WTC11 (cell line): ENCODE results near the gene BACH2.

Source experiments
- CREM ChIP-seq: sonication (generic); formaldehyde crosslinking; IDR thresholded peaks from 2 replicates; pipeline ENCODE4 v1.8.1; 2022; ENCODE audit warnings: mild to moderate bottlenecking, missing genetic modification reagents, moderate library complexity
- ESRRA ChIP-seq: sonication (generic); formaldehyde crosslinking; IDR thresholded peaks from 2 replicates; pipeline ENCODE4 v1.8.1; 2022; ENCODE audit warnings: mild to moderate bottlenecking, missing genetic modification reagents, borderline replicate concordance
- MXD4 ChIP-seq: fragments of 250-450 bp; sonication (Bioruptor Pico); IDR thresholded peaks from 2 replicates; pipeline ENCODE4 v1.8.0; 2021; ENCODE audit warnings: mild to moderate bottlenecking, moderate library complexity, borderline replicate concordance
- SP1 ChIP-seq: sonication (generic); formaldehyde crosslinking; conservative IDR thresholded peaks from 2 replicates; pipeline ENCODE4 v1.8.1; 2022; ENCODE audit warnings: missing genetic modification reagents
- TF ChIP-seq, protein P1 (sequence below): fragments of 200-600 bp; IDR thresholded peaks from 2 replicates; pipeline ENCODE4 v1.8.0; 2022; ENCODE audit warnings: antibody characterized with exemption
- TF ChIP-seq, protein P2 (sequence below): sonication (generic); formaldehyde crosslinking; IDR thresholded peaks from 2 replicates; pipeline ENCODE4 v1.8.0; 2022; ENCODE audit warnings: mild to moderate bottlenecking, missing genetic modification reagents
- TF ChIP-seq, protein P3 (sequence below): sonication (generic); formaldehyde crosslinking; IDR thresholded peaks from 2 replicates; pipeline ENCODE4 v1.8.0; 2023; ENCODE audit warnings: missing genetic modification reagents
- TF ChIP-seq, protein P4 (sequence below): sonication (generic); formaldehyde crosslinking; conservative IDR thresholded peaks from 2 replicates; pipeline ENCODE4 v1.8.1; 2023; ENCODE audit warnings: mild to moderate bottlenecking, low read depth, missing genetic modification reagents, moderate library complexity
- TF ChIP-seq, protein P5 (sequence below): sonication (generic); formaldehyde crosslinking; IDR thresholded peaks from 2 replicates; pipeline ENCODE4 v1.8.1; 2022; ENCODE audit warnings: missing genetic modification reagents, borderline replicate concordance

DNA sequence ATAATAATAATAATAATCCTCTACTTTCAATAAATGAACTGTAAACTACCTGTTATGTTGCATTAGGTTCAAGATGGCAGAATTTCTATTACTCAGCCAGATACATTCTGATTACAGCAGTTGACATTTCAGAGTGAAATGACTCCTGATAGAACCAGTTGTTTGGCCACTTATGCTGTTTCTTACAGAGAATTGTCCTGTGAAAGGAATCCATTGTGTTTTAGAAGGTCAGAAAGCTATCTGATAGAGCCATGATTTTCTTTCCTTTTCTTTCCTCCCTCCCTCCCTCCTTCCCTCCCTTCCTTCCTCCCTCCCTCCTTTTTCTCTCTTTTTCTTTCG lies 385.8 kb downstream of the BACH2 start:
- TF ChIP-seq, protein P1, sequence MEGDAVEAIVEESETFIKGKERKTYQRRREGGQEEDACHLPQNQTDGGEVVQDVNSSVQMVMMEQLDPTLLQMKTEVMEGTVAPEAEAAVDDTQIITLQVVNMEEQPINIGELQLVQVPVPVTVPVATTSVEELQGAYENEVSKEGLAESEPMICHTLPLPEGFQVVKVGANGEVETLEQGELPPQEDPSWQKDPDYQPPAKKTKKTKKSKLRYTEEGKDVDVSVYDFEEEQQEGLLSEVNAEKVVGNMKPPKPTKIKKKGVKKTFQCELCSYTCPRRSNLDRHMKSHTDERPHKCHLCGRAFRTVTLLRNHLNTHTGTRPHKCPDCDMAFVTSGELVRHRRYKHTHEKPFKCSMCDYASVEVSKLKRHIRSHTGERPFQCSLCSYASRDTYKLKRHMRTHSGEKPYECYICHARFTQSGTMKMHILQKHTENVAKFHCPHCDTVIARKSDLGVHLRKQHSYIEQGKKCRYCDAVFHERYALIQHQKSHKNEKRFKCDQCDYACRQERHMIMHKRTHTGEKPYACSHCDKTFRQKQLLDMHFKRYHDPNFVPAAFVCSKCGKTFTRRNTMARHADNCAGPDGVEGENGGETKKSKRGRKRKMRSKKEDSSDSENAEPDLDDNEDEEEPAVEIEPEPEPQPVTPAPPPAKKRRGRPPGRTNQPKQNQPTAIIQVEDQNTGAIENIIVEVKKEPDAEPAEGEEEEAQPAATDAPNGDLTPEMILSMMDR = no peak
- TF ChIP-seq MXD4 (CRISPR knock-in tag) (no peak), ESRRA (CRISPR knock-in tag) (no peak), CREM (no peak), SP1 (CRISPR knock-in tag) (no peak)
- TF ChIP-seq, protein P2, sequence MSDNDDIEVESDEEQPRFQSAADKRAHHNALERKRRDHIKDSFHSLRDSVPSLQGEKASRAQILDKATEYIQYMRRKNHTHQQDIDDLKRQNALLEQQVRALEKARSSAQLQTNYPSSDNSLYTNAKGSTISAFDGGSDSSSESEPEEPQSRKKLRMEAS (CRISPR knock-in tag) = no peak
- TF ChIP-seq, protein P3, sequence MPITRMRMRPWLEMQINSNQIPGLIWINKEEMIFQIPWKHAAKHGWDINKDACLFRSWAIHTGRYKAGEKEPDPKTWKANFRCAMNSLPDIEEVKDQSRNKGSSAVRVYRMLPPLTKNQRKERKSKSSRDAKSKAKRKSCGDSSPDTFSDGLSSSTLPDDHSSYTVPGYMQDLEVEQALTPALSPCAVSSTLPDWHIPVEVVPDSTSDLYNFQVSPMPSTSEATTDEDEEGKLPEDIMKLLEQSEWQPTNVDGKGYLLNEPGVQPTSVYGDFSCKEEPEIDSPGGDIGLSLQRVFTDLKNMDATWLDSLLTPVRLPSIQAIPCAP = no peak
- TF ChIP-seq, protein P4, sequence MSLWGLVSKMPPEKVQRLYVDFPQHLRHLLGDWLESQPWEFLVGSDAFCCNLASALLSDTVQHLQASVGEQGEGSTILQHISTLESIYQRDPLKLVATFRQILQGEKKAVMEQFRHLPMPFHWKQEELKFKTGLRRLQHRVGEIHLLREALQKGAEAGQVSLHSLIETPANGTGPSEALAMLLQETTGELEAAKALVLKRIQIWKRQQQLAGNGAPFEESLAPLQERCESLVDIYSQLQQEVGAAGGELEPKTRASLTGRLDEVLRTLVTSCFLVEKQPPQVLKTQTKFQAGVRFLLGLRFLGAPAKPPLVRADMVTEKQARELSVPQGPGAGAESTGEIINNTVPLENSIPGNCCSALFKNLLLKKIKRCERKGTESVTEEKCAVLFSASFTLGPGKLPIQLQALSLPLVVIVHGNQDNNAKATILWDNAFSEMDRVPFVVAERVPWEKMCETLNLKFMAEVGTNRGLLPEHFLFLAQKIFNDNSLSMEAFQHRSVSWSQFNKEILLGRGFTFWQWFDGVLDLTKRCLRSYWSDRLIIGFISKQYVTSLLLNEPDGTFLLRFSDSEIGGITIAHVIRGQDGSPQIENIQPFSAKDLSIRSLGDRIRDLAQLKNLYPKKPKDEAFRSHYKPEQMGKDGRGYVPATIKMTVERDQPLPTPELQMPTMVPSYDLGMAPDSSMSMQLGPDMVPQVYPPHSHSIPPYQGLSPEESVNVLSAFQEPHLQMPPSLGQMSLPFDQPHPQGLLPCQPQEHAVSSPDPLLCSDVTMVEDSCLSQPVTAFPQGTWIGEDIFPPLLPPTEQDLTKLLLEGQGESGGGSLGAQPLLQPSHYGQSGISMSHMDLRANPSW = no peak
- TF ChIP-seq, protein P5, sequence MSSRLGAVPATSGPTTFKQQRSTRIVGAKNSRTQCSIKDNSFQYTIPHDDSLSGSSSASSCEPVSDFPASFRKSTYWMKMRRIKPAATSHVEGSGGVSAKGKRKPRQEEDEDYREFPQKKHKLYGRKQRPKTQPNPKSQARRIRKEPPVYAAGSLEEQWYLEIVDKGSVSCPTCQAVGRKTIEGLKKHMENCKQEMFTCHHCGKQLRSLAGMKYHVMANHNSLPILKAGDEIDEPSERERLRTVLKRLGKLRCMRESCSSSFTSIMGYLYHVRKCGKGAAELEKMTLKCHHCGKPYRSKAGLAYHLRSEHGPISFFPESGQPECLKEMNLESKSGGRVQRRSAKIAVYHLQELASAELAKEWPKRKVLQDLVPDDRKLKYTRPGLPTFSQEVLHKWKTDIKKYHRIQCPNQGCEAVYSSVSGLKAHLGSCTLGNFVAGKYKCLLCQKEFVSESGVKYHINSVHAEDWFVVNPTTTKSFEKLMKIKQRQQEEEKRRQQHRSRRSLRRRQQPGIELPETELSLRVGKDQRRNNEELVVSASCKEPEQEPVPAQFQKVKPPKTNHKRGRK (CRISPR knock-in tag) = no peak
